ENCODE results near the gene KRTAP10-6.
"Not testable (repeated sequence)": the region's sequence is repeated elsewhere in the genome, so short reads cannot be mapped to it uniquely, and the experiment has no call there.

Gene KRTAP10-6

GRCh38 chr21:44627181-44627822 is 35.0 kb upstream of the KRTAP10-6 start:
- not testable (repeated sequence) for H3K36me3 ChIP-seq (ENCODE audit: insufficient read depth, low read length); H3K4me3 ChIP-seq (ENCODE audit: low read length); H3K27me3 ChIP-seq (ENCODE audit: insufficient read depth, low read length); H3K9me3 ChIP-seq (ENCODE audit: low read length); H2AFZ ChIP-seq (ENCODE audit: low read depth, low read length); H3K4me1 ChIP-seq (ENCODE audit: insufficient read depth, low read length)

- H3K9me3 ChIP-seq (ENCODE audit: low read length), result peaks cover 2% of the 10 kb centered on the region
- H3K36me3 ChIP-seq (ENCODE audit: insufficient read depth, low read length), result no peaks in the 10 kb centered on the region
- H3K4me1 ChIP-seq (ENCODE audit: insufficient read depth, low read length), result no peaks in the 10 kb centered on the region
- H2AFZ ChIP-seq (ENCODE audit: low read depth, low read length), result no peak within 1 kb of the TSS
- H3K27me3 ChIP-seq (ENCODE audit: insufficient read depth, low read length), result no peaks in the 10 kb centered on the region
- no peak within 1 kb of the TSS for H3K4me3 ChIP-seq (ENCODE audit: low read length)
Measured at GRCh38 chr21:44626673-44627143, 34.4 kb upstream of the KRTAP10-6 start, which contains the start of gene KRTAP10-9. KRTAP10-9 (plus strand) TSS chr21:44627093; CDS start chr21:44627172, 79 bp downstream.

GRCh38 chr21:44626262-44626661 is 34.0 kb upstream of the KRTAP10-6 start:
- H3K9me3 ChIP-seq (ENCODE audit: low read length), result peaks cover 2% of the 10 kb centered on the region
- H3K4me3 ChIP-seq (ENCODE audit: low read length), result no peak overlapping the region
- H3K27me3 ChIP-seq (ENCODE audit: insufficient read depth, low read length), result no peaks in the 10 kb centered on the region
- no peak overlapping the region for H2AFZ ChIP-seq (ENCODE audit: low read depth, low read length)
- no peaks in the 10 kb centered on the region for H3K4me1 ChIP-seq (ENCODE audit: insufficient read depth, low read length)
- H3K36me3 ChIP-seq (ENCODE audit: insufficient read depth, low read length), result no peaks in the 10 kb centered on the region

GRCh38 chr21:44625756-44626155 is 33.5 kb upstream of the KRTAP10-6 start:
- no peak overlapping the region for H3K4me3 ChIP-seq (ENCODE audit: low read length)
- H3K9me3 ChIP-seq (ENCODE audit: low read length), result peaks cover 2% of the 10 kb centered on the region
- H2AFZ ChIP-seq (ENCODE audit: low read depth, low read length), result no peak overlapping the region
- H3K27me3 ChIP-seq (ENCODE audit: insufficient read depth, low read length), result no peaks in the 10 kb centered on the region
- H3K36me3 ChIP-seq (ENCODE audit: insufficient read depth, low read length), result no peaks in the 10 kb centered on the region
- no peaks in the 10 kb centered on the region for H3K4me1 ChIP-seq (ENCODE audit: insufficient read depth, low read length)

GRCh38 chr21:44623575-44623974 is 31.3 kb upstream of the KRTAP10-6 start:
- Histone ChIP-seq H3K9me3 (ENCODE audit: low read length) (no peaks in the 10 kb centered on the region), H3K36me3 (ENCODE audit: insufficient read depth, low read length) (no peaks in the 10 kb centered on the region), H3K4me3 (ENCODE audit: low read length) (no peak overlapping the region), H3K27me3 (ENCODE audit: insufficient read depth, low read length) (no peaks in the 10 kb centered on the region), H3K4me1 (ENCODE audit: insufficient read depth, low read length) (no peaks in the 10 kb centered on the region), H2AFZ (ENCODE audit: low read depth, low read length) (no peak overlapping the region)

- no peaks in the 10 kb centered on the region for H3K36me3 ChIP-seq (ENCODE audit: insufficient read depth, low read length)
- H3K9me3 ChIP-seq (ENCODE audit: low read length), result no peaks in the 10 kb centered on the region
- no peak overlapping the region for H3K4me3 ChIP-seq (ENCODE audit: low read length)
- no peaks in the 10 kb centered on the region for H3K27me3 ChIP-seq (ENCODE audit: insufficient read depth, low read length)
- no peak overlapping the region for H2AFZ ChIP-seq (ENCODE audit: low read depth, low read length)
- H3K4me1 ChIP-seq (ENCODE audit: insufficient read depth, low read length), result no peaks in the 10 kb centered on the region
Measured at GRCh38 chr21:44619886-44620285, 27.6 kb upstream of the KRTAP10-6 start.

- H3K27me3 ChIP-seq (ENCODE audit: insufficient read depth, low read length), result no peaks in the 10 kb centered on the region
- no peak overlapping the region for H3K4me3 ChIP-seq (ENCODE audit: low read length)
- H2AFZ ChIP-seq (ENCODE audit: low read depth, low read length), result no peak overlapping the region
- no peaks in the 10 kb centered on the region for H3K4me1 ChIP-seq (ENCODE audit: insufficient read depth, low read length)
- no peaks in the 10 kb centered on the region for H3K36me3 ChIP-seq (ENCODE audit: insufficient read depth, low read length)
- no peaks in the 10 kb centered on the region for H3K9me3 ChIP-seq (ENCODE audit: low read length)
Measured at GRCh38 chr21:44618909-44619308, 26.6 kb upstream of the KRTAP10-6 start.

GRCh38 chr21:44618504-44618903 is 26.2 kb upstream of the KRTAP10-6 start:
- Histone ChIP-seq H3K36me3 (ENCODE audit: insufficient read depth, low read length) (no peaks in the 10 kb centered on the region), H3K4me1 (ENCODE audit: insufficient read depth, low read length) (no peaks in the 10 kb centered on the region), H3K27me3 (ENCODE audit: insufficient read depth, low read length) (no peaks in the 10 kb centered on the region), H2AFZ (ENCODE audit: low read depth, low read length) (no peak overlapping the region), H3K9me3 (ENCODE audit: low read length) (no peaks in the 10 kb centered on the region), H3K4me3 (ENCODE audit: low read length) (no peak overlapping the region)

GRCh38 chr21:44617071-44617501 is 24.8 kb upstream of the KRTAP10-6 start:
- Histone ChIP-seq H2AFZ (ENCODE audit: low read depth, low read length) (no peak overlapping the region), H3K36me3 (ENCODE audit: insufficient read depth, low read length) (no peaks in the 10 kb centered on the region), H3K9me3 (ENCODE audit: low read length) (no peaks in the 10 kb centered on the region), H3K27me3 (ENCODE audit: insufficient read depth, low read length) (no peaks in the 10 kb centered on the region), H3K4me1 (ENCODE audit: insufficient read depth, low read length) (no peaks in the 10 kb centered on the region), H3K4me3 (ENCODE audit: low read length) (no peak overlapping the region)

- Histone ChIP-seq H2AFZ (ENCODE audit: low read depth, low read length) (no peak overlapping the region), H3K27me3 (ENCODE audit: insufficient read depth, low read length) (no peaks in the 10 kb centered on the region), H3K36me3 (ENCODE audit: insufficient read depth, low read length) (no peaks in the 10 kb centered on the region), H3K9me3 (ENCODE audit: low read length) (peaks cover 3% of the 10 kb centered on the region), H3K4me1 (ENCODE audit: insufficient read depth, low read length) (no peaks in the 10 kb centered on the region), H3K4me3 (ENCODE audit: low read length) (no peak overlapping the region)
Measured at GRCh38 chr21:44616591-44616926, 24.3 kb upstream of the KRTAP10-6 start.

- peaks cover 3% of the 10 kb centered on the region for H3K9me3 ChIP-seq (ENCODE audit: low read length)
- H3K4me3 ChIP-seq (ENCODE audit: low read length), result no peak overlapping the region
- no peaks in the 10 kb centered on the region for H3K4me1 ChIP-seq (ENCODE audit: insufficient read depth, low read length)
- H3K36me3 ChIP-seq (ENCODE audit: insufficient read depth, low read length), result no peaks in the 10 kb centered on the region
- no peak overlapping the region for H2AFZ ChIP-seq (ENCODE audit: low read depth, low read length)
- no peaks in the 10 kb centered on the region for H3K27me3 ChIP-seq (ENCODE audit: insufficient read depth, low read length)
Measured at GRCh38 chr21:44615911-44616590, 23.7 kb upstream of the KRTAP10-6 start.

- H3K9me3 ChIP-seq (ENCODE audit: low read length), result peaks cover 3% of the 10 kb centered on the region
- no peak overlapping the region for H2AFZ ChIP-seq (ENCODE audit: low read depth, low read length)
- H3K4me1 ChIP-seq (ENCODE audit: insufficient read depth, low read length), result no peaks in the 10 kb centered on the region
- no peak overlapping the region for H3K4me3 ChIP-seq (ENCODE audit: low read length)
- no peaks in the 10 kb centered on the region for H3K36me3 ChIP-seq (ENCODE audit: insufficient read depth, low read length)
- no peaks in the 10 kb centered on the region for H3K27me3 ChIP-seq (ENCODE audit: insufficient read depth, low read length)
Measured at GRCh38 chr21:44615466-44615865, 23.2 kb upstream of the KRTAP10-6 start.

- Histone ChIP-seq H3K4me1 (ENCODE audit: insufficient read depth, low read length) (no peaks in the 10 kb centered on the region), H3K9me3 (ENCODE audit: low read length) (peaks cover 3% of the 10 kb centered on the region), H3K36me3 (ENCODE audit: insufficient read depth, low read length) (no peaks in the 10 kb centered on the region), H3K27me3 (ENCODE audit: insufficient read depth, low read length) (no peaks in the 10 kb centered on the region), H2AFZ (ENCODE audit: low read depth, low read length) (no peak overlapping the region), H3K4me3 (ENCODE audit: low read length) (no peak overlapping the region)
Measured at GRCh38 chr21:44614961-44615391, 22.7 kb upstream of the KRTAP10-6 start.
